ENCODE data around the gene SEMA3G.

The SEMA3G gene

GRCh38 chr3:52452570-52453221, 7.8 kb upstream of the SEMA3G start:
- Histone ChIP-seq H3K36me3 (ENCODE audit: insufficient read depth, low read length) (peaks cover 1% of the 10 kb centered on the region; the same call in 1 of the 2 replicates), H3K4me1 (ENCODE audit: insufficient read depth, low read length) (peaks cover 15% of the 10 kb centered on the region), H3K9me3 (ENCODE audit: control insufficient read depth, insufficient read depth, low read length) (no peaks in the 10 kb centered on the region), H3K9ac (ENCODE audit: low read depth, low read length) (no peak overlapping the region)

GRCh38 chr3:52452126-52452525, 7.2 kb upstream of the SEMA3G start:
- Histone ChIP-seq H3K36me3 (ENCODE audit: insufficient read depth, low read length) (no peaks in the 10 kb centered on the region), H3K9me3 (ENCODE audit: control insufficient read depth, insufficient read depth, low read length) (no peaks in the 10 kb centered on the region), H3K9ac (ENCODE audit: low read depth, low read length) (no peak overlapping the region), H3K4me1 (ENCODE audit: insufficient read depth, low read length) (peaks cover 15% of the 10 kb centered on the region)

GRCh38 chr3:52451237-52452083, 6.6 kb upstream of the SEMA3G start:
- no peak overlapping the region for H3K9ac ChIP-seq (ENCODE audit: low read depth, low read length)
- peaks cover 15% of the 10 kb centered on the region for H3K4me1 ChIP-seq (ENCODE audit: insufficient read depth, low read length)
- no peaks in the 10 kb centered on the region for H3K36me3 ChIP-seq (ENCODE audit: insufficient read depth, low read length)
- H3K9me3 ChIP-seq (ENCODE audit: control insufficient read depth, insufficient read depth, low read length) = no peaks in the 10 kb centered on the region

GRCh38 chr3:52450489-52451236, 5.8 kb upstream of the SEMA3G start:
- Histone ChIP-seq H3K4me1 (ENCODE audit: insufficient read depth, low read length) (peaks cover 15% of the 10 kb centered on the region), H3K36me3 (ENCODE audit: insufficient read depth, low read length) (no peaks in the 10 kb centered on the region), H3K9ac (ENCODE audit: low read depth, low read length) (no peak overlapping the region), H3K9me3 (ENCODE audit: control insufficient read depth, insufficient read depth, low read length) (no peaks in the 10 kb centered on the region)

GRCh38 chr3:52447512-52448355, 2.8 kb upstream of the SEMA3G start:
- no peaks in the 10 kb centered on the region for H3K36me3 ChIP-seq (ENCODE audit: insufficient read depth, low read length)
- peaks cover 11% of the 10 kb centered on the region for H3K4me1 ChIP-seq (ENCODE audit: insufficient read depth, low read length)
- H3K9me3 ChIP-seq (ENCODE audit: control insufficient read depth, insufficient read depth, low read length) = no peaks in the 10 kb centered on the region
- no peak overlapping the region for H3K9ac ChIP-seq (ENCODE audit: low read depth, low read length)

GRCh38 chr3:52446631-52447511, 2.0 kb upstream of the SEMA3G start:
- H3K4me1 ChIP-seq (ENCODE audit: insufficient read depth, low read length) = peaks cover 11% of the 10 kb centered on the region
- no peak overlapping the region for H3K9ac ChIP-seq (ENCODE audit: low read depth, low read length)
- H3K9me3 ChIP-seq (ENCODE audit: control insufficient read depth, insufficient read depth, low read length) = no peaks in the 10 kb centered on the region
- no peaks in the 10 kb centered on the region for H3K36me3 ChIP-seq (ENCODE audit: insufficient read depth, low read length)

GRCh38 chr3:52446042-52446441, 1.1 kb upstream of the SEMA3G start:
- no peaks in the 10 kb centered on the region for H3K36me3 ChIP-seq (ENCODE audit: insufficient read depth, low read length)
- H3K9me3 ChIP-seq (ENCODE audit: control insufficient read depth, insufficient read depth, low read length) = no peaks in the 10 kb centered on the region
- peaks cover 11% of the 10 kb centered on the region for H3K4me1 ChIP-seq (ENCODE audit: insufficient read depth, low read length)
- H3K9ac ChIP-seq (ENCODE audit: low read depth, low read length) = no peak overlapping the region

- Histone ChIP-seq H3K4me1 (ENCODE audit: insufficient read depth, low read length) (peaks cover 4% of the 10 kb centered on the region; the same call in 1 of the 2 replicates), H3K9me3 (ENCODE audit: control insufficient read depth, insufficient read depth, low read length) (no peaks in the 10 kb centered on the region), H3K9ac (ENCODE audit: low read depth, low read length) (peak overlapping the region; percentile 17; the same call in 1 of the 2 replicates), H3K36me3 (ENCODE audit: insufficient read depth, low read length) (no peaks in the 10 kb centered on the region)
Observed at GRCh38 chr3:52443791-52444687, 864 bp downstream of the SEMA3G start.

- Histone ChIP-seq H3K9ac (ENCODE audit: low read depth, low read length) (no peak overlapping the region), H3K36me3 (ENCODE audit: insufficient read depth, low read length) (no peaks in the 10 kb centered on the region), H3K9me3 (ENCODE audit: control insufficient read depth, insufficient read depth, low read length) (no peaks in the 10 kb centered on the region), H3K4me1 (ENCODE audit: insufficient read depth, low read length) (peaks cover 4% of the 10 kb centered on the region; the same call in 1 of the 2 replicates)
Observed at GRCh38 chr3:52443268-52443610, 1.7 kb downstream of the SEMA3G start.

- Histone ChIP-seq H3K9ac (ENCODE audit: low read depth, low read length) (no peak overlapping the region), H3K36me3 (ENCODE audit: insufficient read depth, low read length) (no peaks in the 10 kb centered on the region), H3K9me3 (ENCODE audit: control insufficient read depth, insufficient read depth, low read length) (no peaks in the 10 kb centered on the region), H3K4me1 (ENCODE audit: insufficient read depth, low read length) (peaks cover 4% of the 10 kb centered on the region; the same call in 1 of the 2 replicates)
Observed at GRCh38 chr3:52442409-52443267, 2.3 kb downstream of the SEMA3G start.

- peaks cover 4% of the 10 kb centered on the region; the same call in 1 of the 2 replicates for H3K4me1 ChIP-seq (ENCODE audit: insufficient read depth, low read length)
- no peaks in the 10 kb centered on the region for H3K9me3 ChIP-seq (ENCODE audit: control insufficient read depth, insufficient read depth, low read length)
- H3K9ac ChIP-seq (ENCODE audit: low read depth, low read length) = no peak overlapping the region
- H3K36me3 ChIP-seq (ENCODE audit: insufficient read depth, low read length) = no peaks in the 10 kb centered on the region
Observed at GRCh38 chr3:52441772-52442332, 3.1 kb downstream of the SEMA3G start.
